PC-9 (cell line): ENCODE measurements around the gene CCR7. TPM values are rescaled to one million over a fixed set of nuclear protein-coding genes. Genes with fewer than 3 reads are reported as not detected.

Experiments used
- Bru-seq: library from RNA; stranded (reverse); fragments of 400-500 nt; gene quantifications from one replicate; lab custom pipeline; 2021; lab: Mats Ljungman, UMichigan
- BruChase-seq, 2 experiments: library from RNA; stranded (reverse); fragments of 400-500 nt; gene quantifications; one replicate each; lab custom pipeline; 2021; lab: Mats Ljungman, UMichigan
- BruUV-seq: library from RNA; stranded (reverse); fragments of 400-500 nt; replicated peaks from 2 replicates; lab custom pipeline; 2021; lab: Mats Ljungman, UMichigan
- CTCF ChIA-PET: fragments of 300-600 bp; sonication (Branson Sonifier 250); formaldehyde crosslinking; loops from one replicate; lab custom pipeline; 2022; ENCODE audit warnings: antibody characterized with exemption; lab: Charles Lee
- POLR2A ChIA-PET: fragments of 300-600 bp; sonication (Branson Sonifier 250); formaldehyde crosslinking; loops from one replicate; lab custom pipeline; 2022; ENCODE audit warnings: antibody characterized with exemption; ENCODE audit not compliant: unreplicated experiment; lab: Charles Lee
- DNase-seq, 2 experiments: peaks; one replicate each; pipeline versions ENCODE4 v3.0.0 to v3.0.0-alpha.2; 2015 to 2022; ENCODE audit warnings: mixed read lengths in 1 of 2
- H2AFZ ChIP-seq: fragments of 200-600 bp; sonication (generic); 2 replicates; pipeline ENCODE4 v1.8.1; 2017; ENCODE audit warnings: antibody characterized with exemption
- H3F3A ChIP-seq: fragments of 200-600 bp; sonication (generic); 2 replicates; pipeline ENCODE4 v1.8.1; 2017; ENCODE audit warnings: antibody characterized with exemption, mild to moderate bottlenecking, low read depth; ENCODE audit not compliant: insufficient read depth
- H3K27ac ChIP-seq: fragments of 200-600 bp; sonication (generic); 2 replicates; pipeline ENCODE4 v1.6.1; 2016; ENCODE audit warnings: mixed run types
- H3K27me3 ChIP-seq: fragments of 200-600 bp; sonication (generic); 2 replicates; pipeline ENCODE4 v1.6.1; 2016; ENCODE audit warnings: low read depth, mixed run types; ENCODE audit not compliant: insufficient read depth
- H3K36me3 ChIP-seq: fragments of 200-600 bp; sonication (generic); 2 replicates; pipeline ENCODE4 v1.6.1; 2016; ENCODE audit warnings: low read depth, mixed run types
- H3K4me1 ChIP-seq: fragments of 200-600 bp; sonication (generic); replicated peaks from 2 replicates; pipeline ENCODE4 v1.6.1; 2016; ENCODE audit warnings: mixed run types; ENCODE audit not compliant: insufficient read depth
- H3K4me2 ChIP-seq: fragments of 200-600 bp; sonication (generic); 2 replicates; pipeline ENCODE4 v1.6.1; 2017; ENCODE audit warnings: mixed run types
- H3K4me3 ChIP-seq: fragments of 200-600 bp; sonication (generic); 2 replicates; pipeline ENCODE4 v1.6.1; 2016; ENCODE audit warnings: mixed run types
- H3K79me2 ChIP-seq: fragments of 200-600 bp; sonication (generic); 2 replicates; pipeline ENCODE4 v1.6.1; 2017; ENCODE audit warnings: low read depth, mixed run types
- H3K9me2 ChIP-seq: fragments of 200-600 bp; sonication (generic); 2 replicates; pipeline ENCODE4 v1.8.1; 2017; ENCODE audit warnings: mild to moderate bottlenecking; ENCODE audit not compliant: insufficient read depth
- H3K9me3 ChIP-seq: fragments of 200-600 bp; sonication (generic); 2 replicates; pipeline ENCODE4 v1.8.1; 2016; ENCODE audit warnings: low read depth; ENCODE audit not compliant: insufficient read depth
- H4K20me1 ChIP-seq: fragments of 200-600 bp; sonication (generic); 2 replicates; pipeline ENCODE4 v1.8.1; 2017; ENCODE audit not compliant: insufficient read depth
- CTCF ChIP-seq: fragments of 200-600 bp; sonication (generic); conservative IDR thresholded peaks from 2 replicates; pipeline ENCODE4 v1.6.1; 2017; ENCODE audit warnings: mixed run types, antibody characterized with exemption, mild to moderate bottlenecking, moderate library complexity
- EZH2 ChIP-seq: fragments of 200-600 bp; sonication (generic); IDR thresholded peaks from 2 replicates; pipeline ENCODE4 v1.8.0; 2017; ENCODE audit warnings: antibody characterized with exemption, low read depth
- intact Hi-C: fragments of 100-400 bp; cut with micrococcal nuclease; formaldehyde crosslinking; loops from one replicate; pipeline ENCODE4 v1.10.0; 2022; ENCODE audit not compliant: unreplicated experiment
- long read RNA-seq: library from polyadenylated mRNA; stranded (forward); transcript quantifications from one replicate; pipeline ENCODE4 v2.0.0, GENCODE V29; 2022
- total RNA-seq: library from RNA; stranded (reverse); gene quantifications from 2 replicates; pipeline ENCODE4 v1.2.3, GENCODE V29; 2021

Gene CCR7
- total RNA-seq (not detected in 2 replicates), Bru-seq, nascent RNA (not detected), BruChase-seq, experiment 1, labeled RNA remaining after a 2-hour chase (percentile 9 among the genes with signal in this experiment), BruChase-seq, experiment 2, labeled RNA remaining after a 6-hour chase (not detected)
- long read RNA-seq: 0 reads

GRCh38 chr17:40564883-40565768, at the start of gene CCR7:
Gene CCR7, minus strand, starts transcription at chr17:40565472. Its CDS starts 63 bp downstream, at chr17:40565409.
- no peak for DNase-seq
- peaks cover under 1% of the 10 kb centered on the region; the same call in 1 of the 2 replicates for H3K4me1 ChIP-seq
- no peak within 1 kb of the TSS for H3K4me3 ChIP-seq
- no TSS peak for BruUV-seq
- POLR2A ChIA-PET: no interaction called here
- H2AFZ ChIP-seq: no peak within 1 kb of the TSS
- CTCF ChIA-PET: no interaction called here
- no peak within 1 kb of the TSS for H3K27ac ChIP-seq
- intact Hi-C loops: no loop called here
- H3K27me3 ChIP-seq: peaks cover 41% of the 10 kb centered on the region
- no peaks in the 10 kb centered on the region for H3K79me2 ChIP-seq
- no peak for TF ChIP-seq EZH2
- TF ChIP-seq CTCF: no peak
- H3K36me3 ChIP-seq: no peaks in the 10 kb centered on the region
- no peaks in the 10 kb centered on the region for H3F3A ChIP-seq
- no peaks in the 10 kb centered on the region for H3K9me2 ChIP-seq
- peaks cover 3% of the 10 kb centered on the region; the same call in 1 of the 2 replicates for H3K9me3 ChIP-seq
- H3K4me2 ChIP-seq: no peak within 1 kb of the TSS
- H4K20me1 ChIP-seq: no peaks in the 10 kb centered on the region

- Histone ChIP-seq H3K27me3 (no peaks in the 10 kb centered on the region), H3F3A (peaks cover 9% of the 10 kb centered on the region), H3K4me1 (peaks cover 10% of the 10 kb centered on the region), H3K79me2 (no peaks in the 10 kb centered on the region), H3K4me3 (no peak overlapping the region), H2AFZ (no peak overlapping the region), H3K9me2 (no peaks in the 10 kb centered on the region), H4K20me1 (no peaks in the 10 kb centered on the region), H3K9me3 (no peaks in the 10 kb centered on the region), H3K4me2 (no peak overlapping the region), H3K27ac (no peak overlapping the region), H3K36me3 (no peaks in the 10 kb centered on the region)
- CTCF ChIA-PET: interaction anchor here (1.2 to 2.3 kb wide), 4 partner anchors 13 to 1051 kb away, joined by 3 to 14 read pairs (median 4); no protein-coding TSS in a partner anchor
- TF ChIP-seq CTCF (no peak), EZH2 (no peak)
- no peak for DNase-seq
- POLR2A ChIA-PET: interaction anchor here (0.5 to 0.6 kb wide), 2 partner anchors 238 to 914 kb away, joined by 3 to 4 read pairs; partner anchors contain the start of gene KRT19
- BruUV-seq: no TSS peak
- intact Hi-C loops: loop anchor here (1.0 to 10.0 kb wide), 5 partner anchors 257 to 1052 kb away; no protein-coding TSS in a partner anchor
Observed at GRCh38 chr17:40614431-40615067, 49.3 kb upstream of the CCR7 start.

GRCh38 chr17:40613467-40614154, 48.3 kb upstream of the CCR7 start:
- H3K36me3 ChIP-seq: no peaks in the 10 kb centered on the region
- H3K4me2 ChIP-seq: no peak overlapping the region
- ChIA-PET CTCF (no interaction called here), POLR2A (no interaction called here)
- H3K9me2 ChIP-seq: no peaks in the 10 kb centered on the region
- TF ChIP-seq EZH2 (no peak), CTCF (no peak)
- peaks cover 10% of the 10 kb centered on the region for H3K4me1 ChIP-seq
- H2AFZ ChIP-seq: no peak overlapping the region
- H4K20me1 ChIP-seq: no peaks in the 10 kb centered on the region
- H3K9me3 ChIP-seq: no peaks in the 10 kb centered on the region
- no peak overlapping the region for H3K27ac ChIP-seq
- DNase-seq: no peak
- no peaks in the 10 kb centered on the region for H3K27me3 ChIP-seq
- no peak overlapping the region for H3K4me3 ChIP-seq
- H3F3A ChIP-seq: peaks cover 9% of the 10 kb centered on the region
- H3K79me2 ChIP-seq: no peaks in the 10 kb centered on the region
- intact Hi-C loops: loop anchor here (2.0 to 10.0 kb wide), 3 partner anchors 295 to 1053 kb away; no protein-coding TSS in a partner anchor
- BruUV-seq: no TSS peak
